Stomach smooth muscle (tissue), 2 donors: ENCODE data around the gene SEMA3F.

Source experiments
- H3K27ac ChIP-seq: one replicate; pipeline ENCODE4 v1.7.0; 2013; ENCODE audit warnings: mild to moderate bottlenecking, low read length, inconsistent platforms
- H3K27me3 ChIP-seq, 2 donors: one replicate each; pipeline ENCODE4 v1.7.0; 2013; ENCODE audit warnings: low read length in 2 of 2; ENCODE audit not compliant: insufficient read depth in 2 of 2, control insufficient read depth in 1 of 2
- H3K36me3 ChIP-seq, 2 donors: one replicate each; pipeline ENCODE4 v1.7.0; 2013; ENCODE audit warnings: low read length in 2 of 2; ENCODE audit not compliant: control insufficient read depth in 2 of 2, insufficient read depth in 2 of 2
- H3K4me1 ChIP-seq: one replicate; pipeline ENCODE4 v1.7.0; 2013; ENCODE audit warnings: low read length; ENCODE audit not compliant: control insufficient read depth, insufficient read depth
- H3K4me3 ChIP-seq, 2 donors: one replicate each; pipeline ENCODE4 v1.7.0; 2013; ENCODE audit warnings: low read length in 2 of 2
- H3K9ac ChIP-seq, 2 donors: one replicate each; pipeline ENCODE4 v1.7.0; 2013; ENCODE audit warnings: low read length in 2 of 2, mild to moderate bottlenecking in 1 of 2
- H3K9me3 ChIP-seq, 2 donors: one replicate each; pipeline ENCODE4 v1.7.0; 2013; ENCODE audit warnings: low read length in 2 of 2; ENCODE audit not compliant: control insufficient read depth in 2 of 2
- donor health status: healthy.
- donor health status: Pancreatic carcinoma.

The SEMA3F gene

DNA sequence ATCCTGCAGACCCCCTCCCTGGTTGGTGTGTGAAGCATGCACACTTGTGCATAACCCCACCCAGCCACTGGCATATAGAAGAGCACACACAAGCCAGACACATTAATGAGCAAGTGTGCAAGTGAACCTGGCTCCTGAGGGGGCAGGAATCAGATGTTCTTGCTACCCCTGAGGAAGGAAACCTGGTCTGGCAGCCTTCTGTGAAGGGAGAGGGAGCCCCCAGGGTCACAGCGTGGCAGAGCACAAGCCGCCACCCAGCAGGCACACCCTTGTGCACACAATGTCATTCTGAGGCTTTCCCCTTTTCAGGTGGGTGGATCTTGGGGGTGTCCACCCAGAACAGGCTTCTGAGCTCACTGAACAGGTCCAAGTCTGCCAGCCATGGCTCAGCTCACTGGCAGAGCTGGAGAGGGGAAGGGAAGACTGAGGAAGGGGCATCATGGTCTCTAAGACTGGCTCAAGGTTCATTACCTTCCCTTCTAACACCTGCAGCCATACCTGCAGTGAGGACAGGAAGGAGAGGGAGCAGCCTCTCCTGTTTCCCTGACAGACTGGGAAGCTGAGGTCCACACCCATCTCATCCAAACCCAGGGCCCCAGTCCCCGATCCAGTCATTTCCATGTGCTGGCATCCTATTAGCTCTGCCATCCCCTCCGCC, 31.6 kb upstream of the SEMA3F start:
- Histone ChIP-seq H3K27ac (no peak overlapping the region), H3K4me1 (peaks cover 31% of the 10 kb centered on the region), H3K9me3 (no peaks in the 10 kb centered on the region)

GRCh38 chr3:50124052-50124799, 30.9 kb upstream of the SEMA3F start:
- H3K36me3 ChIP-seq = peaks cover 5 to 16% of the 10 kb centered on the region in 2 donors
- H3K27ac ChIP-seq = no peak overlapping the region
- no peak overlapping the region for H3K9ac ChIP-seq
- H3K4me3 ChIP-seq = no peak overlapping the region
- H3K27me3 ChIP-seq = no peaks in the 10 kb centered on the region
- no peaks in the 10 kb centered on the region for H3K9me3 ChIP-seq
- peaks cover 31% of the 10 kb centered on the region for H3K4me1 ChIP-seq

More for the DNA sequence above, 31.6 kb upstream of the SEMA3F start:
- peaks cover 7 to 19% of the 10 kb centered on the region in 2 donors for H3K36me3 ChIP-seq
- no peaks in the 10 kb centered on the region for H3K27me3 ChIP-seq
- no peak overlapping the region for H3K4me3 ChIP-seq
- no peak overlapping the region for H3K9ac ChIP-seq

GRCh38 chr3:50124800-50125178, 30.3 kb upstream of the SEMA3F start:
- peaks cover 3 to 14% of the 10 kb centered on the region in 2 donors for H3K36me3 ChIP-seq
- H3K27ac ChIP-seq = no peak overlapping the region
- H3K4me3 ChIP-seq = no peak overlapping the region
- H3K4me1 ChIP-seq = peaks cover 31% of the 10 kb centered on the region
- no peak overlapping the region for H3K9ac ChIP-seq
- H3K27me3 ChIP-seq = no peaks in the 10 kb centered on the region
- H3K9me3 ChIP-seq = no peaks in the 10 kb centered on the region

DNA sequence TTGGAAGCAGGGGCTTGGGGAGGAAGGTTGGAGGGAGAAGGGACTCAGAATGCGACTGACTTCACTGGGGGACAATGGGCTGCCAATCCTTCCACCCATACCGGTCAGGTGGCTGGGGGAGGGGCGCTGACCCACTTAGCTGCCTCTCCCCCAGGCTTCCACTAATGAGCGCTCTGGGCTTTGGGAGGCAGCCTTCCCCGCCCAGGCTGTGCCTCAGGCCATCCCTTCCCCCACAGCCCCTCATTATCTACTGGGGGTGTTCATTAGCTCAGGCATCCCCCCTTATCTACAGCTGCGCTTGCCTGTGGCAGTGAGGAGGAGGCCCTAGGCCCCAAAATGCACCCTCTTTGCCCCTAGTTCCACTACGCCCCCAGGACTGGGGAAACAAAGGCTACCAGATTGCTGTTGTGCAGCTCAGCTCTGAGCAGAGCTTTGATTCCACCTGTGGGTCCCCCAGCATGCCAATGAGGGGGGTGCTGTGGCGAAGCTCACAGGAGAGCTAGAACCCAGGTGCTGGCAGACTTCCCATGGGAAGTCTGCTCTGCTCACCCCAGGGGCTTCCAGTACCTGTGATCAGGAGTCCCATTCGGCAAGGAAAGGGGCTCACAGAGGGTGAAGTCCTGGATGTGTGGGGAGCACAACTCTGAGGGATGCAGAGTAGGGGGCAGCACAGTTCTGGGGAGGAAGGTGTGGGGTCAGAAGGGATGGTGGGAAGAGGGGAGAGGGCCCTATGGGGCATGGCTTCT, 29.4 kb upstream of the SEMA3F start:
- H3K9me3 ChIP-seq = no peaks in the 10 kb centered on the region
- peaks cover 0 to 5% of the 10 kb centered on the region in 2 donors for H3K36me3 ChIP-seq
- no peaks in the 10 kb centered on the region for H3K27me3 ChIP-seq
- peaks cover 31% of the 10 kb centered on the region for H3K4me1 ChIP-seq
- H3K27ac ChIP-seq = no peak overlapping the region
- H3K4me3 ChIP-seq = no peak overlapping the region
- peak overlapping the region in 1 of 2 donors; percentile 13 for H3K9ac ChIP-seq

- H3K9me3 ChIP-seq = no peaks in the 10 kb centered on the region
- no peak overlapping the region for H3K4me3 ChIP-seq
- no peak overlapping the region for H3K27ac ChIP-seq
- H3K36me3 ChIP-seq = no peaks in the 10 kb centered on the region
- H3K27me3 ChIP-seq = no peaks in the 10 kb centered on the region
- peaks cover 31% of the 10 kb centered on the region for H3K4me1 ChIP-seq
- peak overlapping the region in 1 of 2 donors; percentile 13 for H3K9ac ChIP-seq
Measured at GRCh38 chr3:50126287-50127211, 28.6 kb upstream of the SEMA3F start.

DNA sequence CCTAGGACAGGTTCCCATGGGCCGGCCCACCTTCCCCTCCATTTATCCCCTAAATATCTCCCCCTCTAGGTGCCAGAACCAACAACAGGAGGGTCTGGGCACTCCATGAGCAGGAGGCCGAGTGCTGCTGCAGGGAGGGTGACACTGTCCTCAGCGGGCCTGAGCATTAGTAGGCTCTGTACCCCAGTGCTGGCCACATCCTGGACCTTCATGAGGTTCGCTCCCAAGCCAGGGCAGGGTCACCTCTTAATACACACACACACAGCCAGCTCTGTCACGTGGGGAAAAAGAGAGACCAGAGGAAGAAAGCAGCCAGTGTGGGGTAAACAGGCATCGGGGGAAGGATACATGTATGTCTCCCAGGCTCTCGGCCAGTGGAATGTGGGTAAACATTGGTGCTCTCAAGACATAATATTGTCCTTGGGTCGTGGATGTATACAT, 27.9 kb upstream of the SEMA3F start:
- H3K9me3 ChIP-seq = no peaks in the 10 kb centered on the region
- no peaks in the 10 kb centered on the region for H3K27me3 ChIP-seq
- no peak overlapping the region for H3K9ac ChIP-seq
- H3K4me3 ChIP-seq = no peak overlapping the region
- H3K36me3 ChIP-seq = no peaks in the 10 kb centered on the region
- peaks cover 31% of the 10 kb centered on the region for H3K4me1 ChIP-seq
- H3K27ac ChIP-seq = no peak overlapping the region

DNA sequence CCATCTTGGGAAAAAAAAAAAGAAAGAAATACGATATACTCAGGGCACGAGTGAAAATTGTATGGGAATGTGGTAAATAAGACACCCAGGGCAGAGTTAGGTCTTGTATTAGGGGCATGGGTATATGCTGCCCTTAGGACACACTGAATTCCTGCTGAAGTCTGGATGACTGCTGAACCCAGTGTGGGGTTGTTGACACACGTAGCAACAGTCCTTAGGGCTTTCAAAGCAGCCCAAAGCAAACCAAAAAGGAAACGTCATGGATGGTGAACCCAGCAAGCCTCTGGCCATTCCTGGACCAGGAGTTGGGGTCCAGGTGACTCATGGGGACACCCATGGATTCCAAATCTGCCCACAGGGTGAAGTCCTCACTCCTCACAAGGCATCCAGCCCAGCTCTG, 27.1 kb upstream of the SEMA3F start:
- H3K9ac ChIP-seq = no peak overlapping the region
- no peaks in the 10 kb centered on the region for H3K27me3 ChIP-seq
- H3K36me3 ChIP-seq = no peaks in the 10 kb centered on the region
- H3K4me3 ChIP-seq = no peak overlapping the region
- H3K9me3 ChIP-seq = no peaks in the 10 kb centered on the region
- H3K27ac ChIP-seq = no peak overlapping the region
- H3K4me1 ChIP-seq = peaks cover 31% of the 10 kb centered on the region

DNA sequence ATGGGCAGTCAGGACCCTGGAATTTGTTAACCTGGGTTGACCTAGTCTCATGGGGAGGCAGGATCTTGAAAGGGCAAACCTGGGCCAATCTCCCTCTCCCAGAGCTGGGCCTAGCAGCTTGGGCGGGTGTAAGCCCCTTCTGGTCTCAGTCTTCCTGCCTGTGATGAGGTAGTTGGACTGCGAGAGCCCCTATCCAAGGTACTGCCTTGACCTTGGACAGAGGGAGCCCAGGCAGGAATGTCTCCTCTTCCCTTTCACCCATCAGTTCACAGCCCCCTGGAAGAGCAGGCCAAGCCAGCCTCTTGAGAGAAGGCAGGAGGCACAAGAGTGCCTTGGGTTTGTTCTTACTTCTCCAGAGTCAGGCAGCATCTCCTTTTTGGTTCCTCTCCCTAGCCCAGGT, 24.7 kb upstream of the SEMA3F start:
- no peak overlapping the region for H3K27ac ChIP-seq
- H3K27me3 ChIP-seq = no peaks in the 10 kb centered on the region
- H3K4me1 ChIP-seq = peaks cover 21% of the 10 kb centered on the region
- H3K4me3 ChIP-seq = no peak overlapping the region
- H3K9me3 ChIP-seq = no peaks in the 10 kb centered on the region
- no peak overlapping the region for H3K9ac ChIP-seq
- no peaks in the 10 kb centered on the region for H3K36me3 ChIP-seq

- Histone ChIP-seq H3K27ac (no peak overlapping the region), H3K4me1 (no peaks in the 10 kb centered on the region), H3K36me3 (no peaks in the 10 kb centered on the region), H3K27me3 (no peaks in the 10 kb centered on the region), H3K9me3 (no peaks in the 10 kb centered on the region), H3K9ac (no peak overlapping the region), H3K4me3 (no peak overlapping the region)
Measured at GRCh38 chr3:50132421-50133282, 22.5 kb upstream of the SEMA3F start.
